C4-2B (cell line): Measurements from ENCODE around the gene FABP7.

Experiments
- H3K27ac ChIP-seq: fragments of 450-650 bp; 2 replicates; pipeline ENCODE4 v1.5.1; 2017
- CTCF ChIP-seq: fragments of 450-650 bp; conservative IDR thresholded peaks from 2 replicates; pipeline ENCODE4 v1.5.1; 2017; ENCODE audit warnings: mild to moderate bottlenecking
- ZFX ChIP-seq: fragments of 450-650 bp; IDR thresholded peaks from 2 replicates; pipeline ENCODE4 v1.6.1; 2017

Gene FABP7

GRCh38 chr6:122751326-122751725, 28.2 kb upstream of the FABP7 start:
- TF ChIP-seq CTCF (no peak), ZFX (no peak)
- H3K27ac ChIP-seq: no peak overlapping the region

- TF ChIP-seq ZFX (no peak), CTCF (no peak)
- no peak overlapping the region for H3K27ac ChIP-seq
Observed at GRCh38 chr6:122752459-122752858, 27.1 kb upstream of the FABP7 start.

DNA sequence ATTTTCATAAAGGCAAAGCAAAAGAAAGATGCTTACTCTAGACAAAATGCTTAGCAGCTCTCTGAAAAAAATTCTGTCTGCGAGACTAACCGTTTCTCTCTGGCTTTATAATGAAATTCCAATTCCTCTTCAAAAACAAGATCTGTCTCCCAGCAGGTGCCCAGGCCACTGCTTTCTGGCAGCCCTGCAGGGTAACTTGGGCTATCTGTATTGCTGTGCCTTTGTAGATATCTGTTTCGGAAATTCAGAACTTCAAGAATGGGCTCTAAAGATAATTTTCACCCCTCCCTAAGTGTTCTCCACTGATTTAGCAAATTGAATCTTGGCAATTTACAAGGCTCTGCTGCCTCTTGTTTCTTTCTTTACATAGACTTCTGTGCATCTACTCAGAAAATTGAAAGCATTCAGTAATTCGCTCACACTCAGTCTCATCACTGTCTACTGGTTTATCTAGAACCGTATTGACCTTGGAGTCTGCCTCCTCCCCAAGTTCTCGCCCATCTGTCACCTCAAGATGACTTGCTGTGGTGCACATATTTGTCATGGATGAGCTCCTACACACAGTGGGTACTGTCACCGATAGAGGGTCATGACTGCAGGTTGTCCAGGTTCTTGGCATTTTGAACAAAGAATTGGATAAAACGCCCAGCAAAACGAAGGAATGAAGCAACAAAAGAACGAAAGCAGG, 26.4 kb upstream of the FABP7 start:
- TF ChIP-seq ZFX (no peak), CTCF (no peak)
- H3K27ac ChIP-seq: no peak overlapping the region

DNA sequence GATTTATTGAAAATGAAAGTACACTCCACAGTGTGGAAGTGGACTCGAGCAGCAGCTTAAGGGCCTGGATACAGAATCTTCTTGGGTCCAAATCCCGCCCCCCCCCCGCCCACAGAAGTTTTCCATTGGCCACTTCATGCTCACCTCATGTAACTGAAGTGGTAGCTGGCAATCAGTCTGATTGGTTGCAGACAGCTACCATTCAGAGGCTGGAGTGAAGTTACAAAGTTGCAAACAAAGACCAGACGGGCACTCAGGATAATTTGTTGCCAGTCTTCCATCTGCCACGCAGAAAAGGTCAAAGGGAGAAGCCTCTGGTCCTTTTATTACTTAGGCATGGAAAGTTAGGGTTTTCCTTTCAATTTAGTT, 25.8 kb upstream of the FABP7 start:
- H3K27ac ChIP-seq: no peak overlapping the region
- TF ChIP-seq ZFX: no peak
- TF ChIP-seq CTCF: no peak

DNA sequence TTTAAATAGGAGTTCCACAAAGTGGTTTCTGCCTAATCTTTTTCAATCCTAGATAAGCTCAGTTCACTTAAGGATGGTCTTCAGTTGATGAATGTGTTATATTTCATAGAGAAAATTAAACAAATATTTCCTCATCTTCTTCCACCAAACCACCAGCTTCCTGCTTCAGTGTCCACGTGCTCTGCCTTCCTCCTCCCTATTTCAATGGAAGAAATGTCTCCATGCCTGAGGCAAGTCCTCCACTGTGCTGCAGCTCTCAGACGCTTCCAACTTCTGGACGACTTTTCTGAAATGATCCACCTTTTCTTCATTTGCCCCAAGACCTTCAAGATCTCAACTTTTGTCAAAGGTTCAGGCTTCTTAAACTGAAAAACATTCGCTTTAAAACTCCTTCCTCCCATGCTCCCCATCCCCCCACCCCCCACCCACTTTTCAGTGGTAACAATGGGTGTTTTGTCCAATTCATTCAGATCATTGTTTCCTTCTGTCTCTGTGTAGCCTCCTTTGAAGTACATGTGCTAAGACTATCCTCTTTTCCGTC, 25.3 kb upstream of the FABP7 start:
- TF ChIP-seq CTCF (no peak), ZFX (no peak)
- no peak overlapping the region for H3K27ac ChIP-seq

GRCh38 chr6:122755901-122756300, 23.6 kb upstream of the FABP7 start:
- TF ChIP-seq ZFX (no peak), CTCF (no peak)
- no peak overlapping the region for H3K27ac ChIP-seq

DNA sequence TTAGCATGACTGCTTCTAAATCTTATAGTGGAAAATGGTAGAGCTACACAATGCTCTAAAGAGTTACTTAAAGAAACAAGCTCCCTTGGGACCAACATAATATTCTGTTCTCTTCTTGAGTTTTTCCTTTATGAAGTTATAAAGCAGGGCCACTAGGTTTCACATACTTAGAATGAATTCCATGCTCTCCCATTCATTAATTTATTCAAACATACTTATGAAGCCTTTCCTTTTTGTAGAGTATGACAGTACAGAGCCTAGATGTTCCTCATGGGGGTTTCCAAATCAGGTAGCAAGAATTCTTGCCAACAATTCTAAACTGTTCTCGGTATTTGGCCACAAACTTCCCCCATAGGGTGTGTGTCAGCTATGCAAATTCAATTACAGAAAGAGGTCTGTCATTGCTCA, 20.6 kb upstream of the FABP7 start:
- no peak overlapping the region for H3K27ac ChIP-seq
- TF ChIP-seq ZFX (no peak), CTCF (no peak)
